ENCODE results near the gene UQCR10. TPM values are rescaled to one million over a fixed set of nuclear protein-coding genes. Genes with fewer than 3 reads are reported as not detected.

The UQCR10 gene
- total RNA-seq, 1 donor from 2014 or later, result 59.2 TPM

GRCh38 chr22:29732883-29733282 is 34.3 kb upstream of the UQCR10 start:
- TF ChIP-seq CTCF (IDR thresholded peaks at IDR 0.05), result no peak
- H3K36me3 Mint-ChIP-seq (ENCODE audit: low read depth), result peaks cover 2% of the 10 kb centered on the region
- H3K9me3 Mint-ChIP-seq (ENCODE audit: low read depth), result no peaks in the 10 kb centered on the region
- H3K27ac Mint-ChIP-seq (ENCODE audit: unreplicated experiment), result no peak overlapping the region
- DNase-seq (ENCODE audit: low spot score), result no peak
- H3K4me3 Mint-ChIP-seq (ENCODE audit: unreplicated experiment), result no peak overlapping the region
- H3K4me1 Mint-ChIP-seq (ENCODE audit: low read depth), result no peaks in the 10 kb centered on the region
- H3K27me3 Mint-ChIP-seq (ENCODE audit: low read depth), result no peaks in the 10 kb centered on the region

- Mint-ChIP-seq H3K4me3 (ENCODE audit: unreplicated experiment) (no peak overlapping the region), H3K27ac (ENCODE audit: unreplicated experiment) (no peak overlapping the region), H3K4me1 (ENCODE audit: low read depth) (no peaks in the 10 kb centered on the region), H3K27me3 (ENCODE audit: low read depth) (no peaks in the 10 kb centered on the region), H3K36me3 (ENCODE audit: low read depth) (peaks cover 2% of the 10 kb centered on the region), H3K9me3 (ENCODE audit: low read depth) (no peaks in the 10 kb centered on the region)
- DNase-seq (ENCODE audit: low spot score), result no peak
- no peak for TF ChIP-seq CTCF (IDR thresholded peaks at IDR 0.05)
These were observed 33.6 kb upstream of the UQCR10 start for GRCh38 chr22:29733362-29734201.

GRCh38 chr22:29734406-29734805 is 32.8 kb upstream of the UQCR10 start:
- Mint-ChIP-seq H3K4me1 (ENCODE audit: low read depth) (no peaks in the 10 kb centered on the region), H3K27ac (ENCODE audit: unreplicated experiment) (no peak overlapping the region), H3K9me3 (ENCODE audit: low read depth) (no peaks in the 10 kb centered on the region), H3K27me3 (ENCODE audit: low read depth) (no peaks in the 10 kb centered on the region), H3K4me3 (ENCODE audit: unreplicated experiment) (no peak overlapping the region), H3K36me3 (ENCODE audit: low read depth) (peaks cover 2% of the 10 kb centered on the region)
- TF ChIP-seq CTCF (IDR thresholded peaks at IDR 0.05), result no peak
- DNase-seq (ENCODE audit: low spot score), result no peak

GRCh38 chr22:29734838-29735237 is 32.3 kb upstream of the UQCR10 start:
- H3K36me3 Mint-ChIP-seq (ENCODE audit: low read depth), result peaks cover 2% of the 10 kb centered on the region
- no peak overlapping the region for H3K27ac Mint-ChIP-seq (ENCODE audit: unreplicated experiment)
- no peak for TF ChIP-seq CTCF (IDR thresholded peaks at IDR 0.05)

GRCh38 chr22:29735416-29735815 is 31.8 kb upstream of the UQCR10 start:
- Mint-ChIP-seq H3K9me3 (ENCODE audit: low read depth) (no peaks in the 10 kb centered on the region), H3K36me3 (ENCODE audit: low read depth) (peaks cover 2% of the 10 kb centered on the region), H3K27ac (ENCODE audit: unreplicated experiment) (no peak overlapping the region), H3K27me3 (ENCODE audit: low read depth) (no peaks in the 10 kb centered on the region), H3K4me3 (ENCODE audit: unreplicated experiment) (no peak overlapping the region), H3K4me1 (ENCODE audit: low read depth) (no peaks in the 10 kb centered on the region)
- no peak for TF ChIP-seq CTCF (IDR thresholded peaks at IDR 0.05)
- DNase-seq (ENCODE audit: low spot score), result no peak

More at GRCh38 chr22:29734838-29735237, 32.3 kb upstream of the UQCR10 start:
- H3K4me3 Mint-ChIP-seq (ENCODE audit: unreplicated experiment), result no peak overlapping the region
- H3K4me1 Mint-ChIP-seq (ENCODE audit: low read depth), result no peaks in the 10 kb centered on the region
- H3K27me3 Mint-ChIP-seq (ENCODE audit: low read depth), result no peaks in the 10 kb centered on the region
- no peak for DNase-seq (ENCODE audit: low spot score)
- H3K9me3 Mint-ChIP-seq (ENCODE audit: low read depth), result no peaks in the 10 kb centered on the region

Data from chondrocyte (in vitro differentiated cells).